PFSK-1 (cell line): ENCODE measurements around the gene CA12.

Source experiments
- POLR2AphosphoS5 ChIP-seq: IDR thresholded peaks from 2 replicates; pipeline ENCODE4 v1.6.1; 2012; ENCODE audit warnings: low read depth, mild to moderate bottlenecking, control low read depth, low read length, moderate library complexity
- SIN3A ChIP-seq: IDR thresholded peaks from 2 replicates; pipeline ENCODE4 v1.6.1; 2012; ENCODE audit warnings: mild to moderate bottlenecking, low read length, moderate library complexity, borderline replicate concordance; ENCODE audit not compliant: insufficient read depth
- TAF1 ChIP-seq: IDR thresholded peaks from 2 replicates; pipeline ENCODE4 v1.6.1; 2012; ENCODE audit warnings: low read length, control low read depth, borderline replicate concordance; ENCODE audit not compliant: insufficient read depth
- TF ChIP-seq, protein P1 (sequence below), 2 experiments: IDR thresholded peaks; 2 replicates each; pipeline versions ENCODE4 v1.6.1 to v1.8.0; 2011 to 2012; ENCODE audit warnings: low read depth in 2 of 2, low read length in 2 of 2, control low read depth in 1 of 2, inconsistent platforms in 1 of 2, mild to moderate bottlenecking in 1 of 2, moderate library complexity in 1 of 2; ENCODE audit not compliant: insufficient read depth in 1 of 2

DNA sequence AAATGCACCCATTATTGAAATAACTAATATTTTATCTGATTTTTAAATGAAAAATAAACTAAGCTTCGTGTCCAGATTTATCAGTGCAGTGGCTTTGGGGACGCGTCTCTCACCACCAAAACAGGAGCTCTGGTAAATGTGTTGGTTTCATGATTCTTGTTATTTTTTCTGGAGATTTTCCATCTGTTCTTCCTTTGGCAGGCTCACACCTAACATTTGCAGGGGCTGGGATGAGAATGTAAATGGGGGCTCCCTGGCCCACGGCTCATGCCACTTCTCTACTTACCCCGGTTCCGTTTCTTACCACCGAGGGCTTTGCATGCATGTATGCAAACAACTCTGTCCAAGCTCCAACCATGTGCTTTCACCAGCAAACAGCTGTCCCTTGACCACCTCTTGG is 30.9 kb upstream of the CA12 start:
- no peak for TF ChIP-seq POLR2AphosphoS5
- no peak for TF ChIP-seq SIN3A
- TF ChIP-seq, protein P1, sequence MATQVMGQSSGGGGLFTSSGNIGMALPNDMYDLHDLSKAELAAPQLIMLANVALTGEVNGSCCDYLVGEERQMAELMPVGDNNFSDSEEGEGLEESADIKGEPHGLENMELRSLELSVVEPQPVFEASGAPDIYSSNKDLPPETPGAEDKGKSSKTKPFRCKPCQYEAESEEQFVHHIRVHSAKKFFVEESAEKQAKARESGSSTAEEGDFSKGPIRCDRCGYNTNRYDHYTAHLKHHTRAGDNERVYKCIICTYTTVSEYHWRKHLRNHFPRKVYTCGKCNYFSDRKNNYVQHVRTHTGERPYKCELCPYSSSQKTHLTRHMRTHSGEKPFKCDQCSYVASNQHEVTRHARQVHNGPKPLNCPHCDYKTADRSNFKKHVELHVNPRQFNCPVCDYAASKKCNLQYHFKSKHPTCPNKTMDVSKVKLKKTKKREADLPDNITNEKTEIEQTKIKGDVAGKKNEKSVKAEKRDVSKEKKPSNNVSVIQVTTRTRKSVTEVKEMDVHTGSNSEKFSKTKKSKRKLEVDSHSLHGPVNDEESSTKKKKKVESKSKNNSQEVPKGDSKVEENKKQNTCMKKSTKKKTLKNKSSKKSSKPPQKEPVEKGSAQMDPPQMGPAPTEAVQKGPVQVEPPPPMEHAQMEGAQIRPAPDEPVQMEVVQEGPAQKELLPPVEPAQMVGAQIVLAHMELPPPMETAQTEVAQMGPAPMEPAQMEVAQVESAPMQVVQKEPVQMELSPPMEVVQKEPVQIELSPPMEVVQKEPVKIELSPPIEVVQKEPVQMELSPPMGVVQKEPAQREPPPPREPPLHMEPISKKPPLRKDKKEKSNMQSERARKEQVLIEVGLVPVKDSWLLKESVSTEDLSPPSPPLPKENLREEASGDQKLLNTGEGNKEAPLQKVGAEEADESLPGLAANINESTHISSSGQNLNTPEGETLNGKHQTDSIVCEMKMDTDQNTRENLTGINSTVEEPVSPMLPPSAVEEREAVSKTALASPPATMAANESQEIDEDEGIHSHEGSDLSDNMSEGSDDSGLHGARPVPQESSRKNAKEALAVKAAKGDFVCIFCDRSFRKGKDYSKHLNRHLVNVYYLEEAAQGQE (IDR thresholded peaks at IDR 0.05; ENCODE audit: insufficient read depth in 1 of 2, low read depth in 2 of 2, low read length in 2 of 2), result no peak
- TF ChIP-seq TAF1, result no peak
